Measurements from ENCODE around the gene ZNF17.

DNA sequence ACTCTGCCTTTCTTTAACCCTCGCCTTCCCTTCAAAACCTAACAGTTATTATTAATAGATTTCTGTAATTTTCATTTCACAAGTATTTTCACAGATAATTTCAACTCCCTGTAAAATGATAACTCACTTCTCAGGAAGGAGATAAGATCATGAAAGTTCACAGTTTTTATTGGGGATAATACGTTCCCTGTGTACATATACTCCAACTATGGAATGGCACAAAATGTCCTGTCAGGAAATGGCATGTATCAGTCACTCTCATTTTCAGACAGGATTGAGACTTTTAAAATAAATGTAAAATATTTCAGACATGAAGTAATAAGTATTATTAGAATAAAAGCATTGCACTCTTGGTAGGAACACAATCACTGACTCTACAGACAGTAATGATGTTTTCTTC is 48.5 kb upstream of the ZNF17 start:
- TF ChIP-seq POLR2A (IDR thresholded peaks at IDR 0.05) (no peak), CTCF (IDR thresholded peaks at IDR 0.05) (no peak)
